ENCODE measurements around the gene PSMB3. TPM values are rescaled to one million over a fixed set of nuclear protein-coding genes. Genes with fewer than 3 reads are reported as not detected.

The PSMB3 gene
- total RNA-seq, 3 donors from 2014 or later (not counting 1 experiment from before 2014, with no cell fraction given): 102 to 129 (median 118) TPM

DNA sequence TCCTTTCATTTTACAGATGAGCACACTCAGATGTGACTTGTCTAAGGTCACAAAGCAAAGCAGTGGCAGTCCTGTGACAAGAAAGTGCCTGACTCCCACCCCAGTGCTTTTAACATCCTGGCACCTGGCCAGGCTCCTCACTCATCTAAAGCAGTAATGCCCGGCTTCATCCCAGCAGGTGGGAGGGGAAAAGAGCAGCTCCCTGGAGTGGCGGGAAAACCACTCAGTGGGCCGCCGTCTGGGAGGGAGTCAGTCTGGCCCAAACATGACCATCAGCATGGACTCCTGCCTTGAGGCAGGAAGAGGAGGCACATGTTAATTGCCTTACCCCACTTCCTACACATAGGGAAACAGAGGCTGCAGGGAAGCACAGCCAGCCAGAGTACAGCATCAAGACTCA, 7.0 kb upstream of the PSMB3 start:
- H3K27ac Mint-ChIP-seq: no peak overlapping the region
- peaks cover 42% of the 10 kb centered on the region for H3K4me1 ChIP-seq (ENCODE audit: control insufficient read depth, insufficient read depth, low read length)
- H3K36me3 Mint-ChIP-seq: no peaks in the 10 kb centered on the region
- ATAC-seq: no peak
- H3K27ac ChIP-seq (ENCODE audit: low read length): no peak overlapping the region
- no peak overlapping the region for H3K4me3 Mint-ChIP-seq
- intact Hi-C loops (cut with micrococcal nuclease): no loop called here
- TF ChIP-seq, protein P1, sequence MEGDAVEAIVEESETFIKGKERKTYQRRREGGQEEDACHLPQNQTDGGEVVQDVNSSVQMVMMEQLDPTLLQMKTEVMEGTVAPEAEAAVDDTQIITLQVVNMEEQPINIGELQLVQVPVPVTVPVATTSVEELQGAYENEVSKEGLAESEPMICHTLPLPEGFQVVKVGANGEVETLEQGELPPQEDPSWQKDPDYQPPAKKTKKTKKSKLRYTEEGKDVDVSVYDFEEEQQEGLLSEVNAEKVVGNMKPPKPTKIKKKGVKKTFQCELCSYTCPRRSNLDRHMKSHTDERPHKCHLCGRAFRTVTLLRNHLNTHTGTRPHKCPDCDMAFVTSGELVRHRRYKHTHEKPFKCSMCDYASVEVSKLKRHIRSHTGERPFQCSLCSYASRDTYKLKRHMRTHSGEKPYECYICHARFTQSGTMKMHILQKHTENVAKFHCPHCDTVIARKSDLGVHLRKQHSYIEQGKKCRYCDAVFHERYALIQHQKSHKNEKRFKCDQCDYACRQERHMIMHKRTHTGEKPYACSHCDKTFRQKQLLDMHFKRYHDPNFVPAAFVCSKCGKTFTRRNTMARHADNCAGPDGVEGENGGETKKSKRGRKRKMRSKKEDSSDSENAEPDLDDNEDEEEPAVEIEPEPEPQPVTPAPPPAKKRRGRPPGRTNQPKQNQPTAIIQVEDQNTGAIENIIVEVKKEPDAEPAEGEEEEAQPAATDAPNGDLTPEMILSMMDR (IDR thresholded peaks at IDR 0.05): no peak
- H3K9me3 ChIP-seq (ENCODE audit: control insufficient read depth, insufficient read depth, low read length): no peaks in the 10 kb centered on the region
- WGBS (ENCODE audit: insufficient coverage): 92% methylated on average over 3 of the region's 4 CpGs
- no peaks in the 10 kb centered on the region for H3K36me3 ChIP-seq (ENCODE audit: control insufficient read depth, insufficient read depth, low read length)
- H3K27me3 Mint-ChIP-seq (ENCODE audit: low read depth in 2 of 2): peaks cover 40 to 42% of the 10 kb centered on the region in 2 donors
- no peaks in the 10 kb centered on the region for H3K9me3 Mint-ChIP-seq
- no peak overlapping the region for H3K4me3 ChIP-seq (ENCODE audit: low read length)
- DNase-seq: no peak
- peaks cover 16 to 27% of the 10 kb centered on the region in 2 donors for H3K4me1 Mint-ChIP-seq
- H3K27me3 ChIP-seq (ENCODE audit: control insufficient read depth, insufficient read depth, low read length): peaks cover 44% of the 10 kb centered on the region

DNA sequence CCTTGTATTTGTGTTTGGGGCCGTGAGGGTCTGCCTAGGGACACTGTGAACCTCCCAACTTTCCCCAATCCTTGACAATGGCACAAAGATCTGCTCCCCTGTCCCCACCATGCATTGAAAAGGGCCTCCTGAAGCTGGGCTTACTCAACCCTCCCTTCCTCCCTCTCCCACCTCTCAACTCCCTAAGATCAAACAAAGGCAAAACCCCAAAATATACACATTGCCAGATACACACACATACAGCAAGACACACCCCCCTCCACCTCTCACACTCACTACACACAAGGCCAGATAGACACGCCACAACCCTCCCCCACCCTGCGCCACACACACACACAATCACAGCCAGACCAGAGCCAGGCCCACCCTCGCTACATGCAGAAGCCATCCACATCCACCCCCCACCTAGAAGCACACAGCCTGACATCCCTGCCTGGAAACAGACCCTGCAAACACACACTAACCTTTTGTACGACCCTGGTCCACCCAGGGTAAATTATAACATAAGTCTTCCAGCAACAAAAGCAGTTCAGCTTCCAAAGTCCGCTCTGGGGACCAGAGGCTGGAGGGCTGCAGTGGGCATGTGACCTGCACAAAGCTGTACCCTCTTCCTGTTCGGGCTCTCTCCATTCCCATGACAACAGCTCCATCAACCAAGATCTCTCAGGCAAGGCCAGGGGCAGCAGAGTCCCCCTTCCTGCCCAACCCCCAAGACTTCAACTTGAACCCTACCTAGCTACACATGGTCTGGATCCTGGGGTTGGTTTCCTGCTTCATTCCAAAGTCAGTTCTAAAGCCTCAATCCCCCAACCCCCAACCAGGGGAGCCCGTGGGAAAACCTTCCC, 6.3 kb upstream of the PSMB3 start:
- H3K27me3 Mint-ChIP-seq (ENCODE audit: low read depth in 2 of 2): peaks cover 46 to 48% of the 10 kb centered on the region in 2 donors
- no peaks in the 10 kb centered on the region for H3K36me3 ChIP-seq (ENCODE audit: control insufficient read depth, insufficient read depth, low read length)
- peaks cover 23 to 34% of the 10 kb centered on the region in 2 donors for H3K4me1 Mint-ChIP-seq
- no peaks in the 10 kb centered on the region for H3K36me3 Mint-ChIP-seq
- no peaks in the 10 kb centered on the region for H3K9me3 Mint-ChIP-seq
- WGBS (ENCODE audit: insufficient coverage): 71% methylated on average over 7 of the region's 8 CpGs
- H3K4me3 ChIP-seq (ENCODE audit: low read length): no peak overlapping the region
- H3K27me3 ChIP-seq (ENCODE audit: control insufficient read depth, insufficient read depth, low read length): peaks cover 45% of the 10 kb centered on the region
- DNase-seq: no peak
- peaks cover 49% of the 10 kb centered on the region for H3K4me1 ChIP-seq (ENCODE audit: control insufficient read depth, insufficient read depth, low read length)
- intact Hi-C loops (cut with micrococcal nuclease): no loop called here
- peak overlapping the region; percentile 69 for H3K4me3 Mint-ChIP-seq
- no peak overlapping the region for H3K27ac Mint-ChIP-seq
- H3K9me3 ChIP-seq (ENCODE audit: control insufficient read depth, insufficient read depth, low read length): no peaks in the 10 kb centered on the region
- TF ChIP-seq, protein P1 (IDR thresholded peaks at IDR 0.05): no peak
- no peak overlapping the region for H3K27ac ChIP-seq (ENCODE audit: low read length)
- no peak for ATAC-seq

DNA sequence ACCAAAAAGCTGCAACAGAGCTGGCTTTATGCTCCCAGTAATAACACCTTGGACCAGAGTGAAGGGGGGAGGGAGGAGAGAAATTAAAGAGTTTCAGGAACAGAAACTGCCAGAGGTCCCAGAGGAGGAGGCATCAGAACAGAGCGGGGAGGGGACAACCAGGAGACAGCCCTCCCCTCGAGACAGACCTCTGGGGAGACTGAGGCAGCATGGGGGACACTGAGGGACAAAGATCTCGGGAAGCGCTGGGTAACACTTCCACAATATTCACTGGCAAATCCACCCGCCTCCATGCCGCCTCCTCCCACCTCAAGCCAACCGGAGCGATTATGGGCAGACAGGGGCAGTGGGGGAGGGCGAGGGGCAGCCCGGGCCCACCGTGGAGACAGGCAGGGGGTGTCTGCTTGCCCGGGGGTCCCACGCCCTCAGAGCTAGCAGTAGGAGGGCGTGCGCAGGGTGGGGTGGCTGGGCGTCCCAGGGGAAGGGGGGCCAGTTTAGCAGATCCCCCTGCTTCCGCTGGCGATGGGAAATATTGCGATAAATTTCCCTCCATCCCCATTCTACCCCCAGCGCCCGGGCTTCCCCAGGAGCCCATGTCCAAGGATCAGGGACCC, 5.6 kb upstream of the PSMB3 start:
- ATAC-seq (no peak), DNase-seq (no peak)
- no peak overlapping the region for H3K27ac ChIP-seq (ENCODE audit: low read length)
- H3K27ac Mint-ChIP-seq: no peak overlapping the region
- no peaks in the 10 kb centered on the region for H3K36me3 ChIP-seq (ENCODE audit: control insufficient read depth, insufficient read depth, low read length)
- intact Hi-C loops (cut with micrococcal nuclease): no loop called here
- TF ChIP-seq, protein P1 (IDR thresholded peaks at IDR 0.05): no peak
- no peak overlapping the region for H3K4me3 ChIP-seq (ENCODE audit: low read length)
- no peaks in the 10 kb centered on the region for H3K36me3 Mint-ChIP-seq
- H3K4me1 Mint-ChIP-seq: peaks cover 30 to 42% of the 10 kb centered on the region in 2 donors
- H3K9me3 Mint-ChIP-seq: no peaks in the 10 kb centered on the region
- peaks cover 54% of the 10 kb centered on the region for H3K4me1 ChIP-seq (ENCODE audit: control insufficient read depth, insufficient read depth, low read length)
- H3K27me3 ChIP-seq (ENCODE audit: control insufficient read depth, insufficient read depth, low read length): peaks cover 45% of the 10 kb centered on the region
- H3K27me3 Mint-ChIP-seq (ENCODE audit: low read depth in 2 of 2): peaks cover 50 to 54% of the 10 kb centered on the region in 2 donors
- H3K4me3 Mint-ChIP-seq: peak overlapping the region; percentile 69
- WGBS (ENCODE audit: insufficient coverage): 15% methylated on average over 20 of the region's 21 CpGs
- no peaks in the 10 kb centered on the region for H3K9me3 ChIP-seq (ENCODE audit: control insufficient read depth, insufficient read depth, low read length)

Measured in natural killer cell (primary cell).